CD14-positive monocyte (primary cell): ENCODE results near the gene FREM1. TPM values are rescaled to one million over a fixed set of nuclear protein-coding genes. Genes with fewer than 3 reads are reported as not detected.

Experiments used
- DNase-seq, 3 donors: peaks; one replicate each; pipeline ENCODE4 v3.0.0-alpha.2; 2011 to 2022
- H2AFZ ChIP-seq: 2 replicates; pipeline ENCODE4 v1.6.0; 2012; ENCODE audit warnings: mild to moderate bottlenecking, low read depth, low read length, inconsistent platforms; ENCODE audit not compliant: insufficient read depth, poor library complexity, severe bottlenecking
- H3K27ac ChIP-seq, 2 donors: 1 replicate in 1 of 2; 2 replicates in 1 of 2; pipeline ENCODE4 v1.5.1; 2012 to 2013; ENCODE audit warnings: low read length in 2 of 2, control low read depth in 1 of 2, inconsistent platforms in 1 of 2, low read depth in 1 of 2, mild to moderate bottlenecking in 1 of 2
- H3K27me3 ChIP-seq, 2 donors: one replicate each; pipeline versions ENCODE4 v1.6.0 to v1.6.1; 2011 to 2013; ENCODE audit warnings: low read length in 2 of 2; ENCODE audit not compliant: control insufficient read depth in 2 of 2, insufficient read depth in 2 of 2
- H3K36me3 ChIP-seq, 2 donors: replicated peaks in 1 of 2; 1 replicate in 1 of 2; 2 replicates in 1 of 2; pipeline versions ENCODE4 v1.5.1 to v1.6.1; 2012 to 2013; ENCODE audit warnings: low read length in 2 of 2, control low read depth in 1 of 2, inconsistent platforms in 1 of 2, mild to moderate bottlenecking in 1 of 2; ENCODE audit not compliant: insufficient read depth in 2 of 2, control insufficient read depth in 1 of 2
- H3K4me1 ChIP-seq, 2 donors: 1 replicate in 1 of 2; 2 replicates in 1 of 2; pipeline versions ENCODE4 v1.5.1 to v1.6.1; 2012 to 2013; ENCODE audit warnings: low read length in 2 of 2, control low read depth in 1 of 2, inconsistent platforms in 1 of 2, mild to moderate bottlenecking in 1 of 2, moderate library complexity in 1 of 2; ENCODE audit not compliant: insufficient read depth in 2 of 2, control insufficient read depth in 1 of 2
- H3K4me2 ChIP-seq: replicated peaks from 2 replicates; pipeline ENCODE3; 2012; ENCODE audit warnings: low read length, moderate library complexity, mild to moderate bottlenecking; ENCODE audit not compliant: poor library complexity, severe bottlenecking; ENCODE audit errors: extremely low read depth
- H3K4me3 ChIP-seq, 3 experiments: fragments of 200-600 bp in 1 of 3; sonication (generic) in 1 of 3; replicated peaks in 1 of 3; 1 replicate in 2 of 3; 2 replicates in 1 of 3; pipeline ENCODE4 v1.5.1; 2011 to 2013; ENCODE audit warnings: low read length in 3 of 3, mild to moderate bottlenecking in 3 of 3, control low read depth in 2 of 3, low read depth in 2 of 3, inconsistent platforms in 1 of 3, moderate library complexity in 1 of 3
- H3K79me2 ChIP-seq: 2 replicates; pipeline ENCODE4 v1.6.0; 2012; ENCODE audit warnings: mild to moderate bottlenecking, control low read depth, inconsistent platforms, low read length, moderate library complexity; ENCODE audit not compliant: insufficient read depth
- H3K9ac ChIP-seq: 2 replicates; pipeline ENCODE4 v1.6.0; 2017; ENCODE audit warnings: low read length, mild to moderate bottlenecking; ENCODE audit not compliant: insufficient read depth, poor library complexity, severe bottlenecking
- H3K9me3 ChIP-seq, 2 donors: replicated peaks in 1 of 2; 1 replicate in 1 of 2; 2 replicates in 1 of 2; pipeline versions ENCODE4 v1.5.1 to v1.6.1; 2012 to 2013; ENCODE audit warnings: low read length in 2 of 2, control low read depth in 1 of 2; ENCODE audit not compliant: control insufficient read depth in 1 of 2, insufficient read depth in 1 of 2
- H4K20me1 ChIP-seq: 2 replicates; pipeline ENCODE4 v1.6.0; 2012; ENCODE audit warnings: mild to moderate bottlenecking, low read length, control low read depth, moderate library complexity; ENCODE audit not compliant: insufficient read depth
- H3K27ac Mint-ChIP-seq, 7 donors: one replicate each; pipeline ENCODE4 v1.8.0; 2020; ENCODE audit warnings: mild to moderate bottlenecking in 7 of 7, mixed read lengths in 7 of 7, moderate library complexity in 6 of 7, inconsistent platforms in 2 of 7
- H3K27me3 Mint-ChIP-seq, 3 donors: one replicate each; pipeline ENCODE4 v1.8.0; 2021 to 2022; ENCODE audit warnings: low read depth in 3 of 3, mild to moderate bottlenecking in 3 of 3, mixed read lengths in 3 of 3, moderate library complexity in 3 of 3, inconsistent platforms in 1 of 3
- H3K36me3 Mint-ChIP-seq, 2 donors: one replicate each; pipeline ENCODE4 v1.8.0; 2020; ENCODE audit warnings: mixed read lengths in 2 of 2, inconsistent platforms in 1 of 2, mild to moderate bottlenecking in 1 of 2
- H3K4me1 Mint-ChIP-seq: one replicate; pipeline ENCODE4 v1.8.0; 2020; ENCODE audit warnings: mild to moderate bottlenecking, mixed read lengths
- H3K4me3 Mint-ChIP-seq, 2 donors: one replicate each; pipeline ENCODE4 v1.8.0; 2020; ENCODE audit warnings: mild to moderate bottlenecking in 2 of 2, mixed read lengths in 2 of 2, moderate library complexity in 1 of 2
- H3K9me3 Mint-ChIP-seq, 7 donors: one replicate each; pipeline ENCODE4 v1.8.0; 2020 to 2022; ENCODE audit warnings: mixed read lengths in 7 of 7, mild to moderate bottlenecking in 6 of 7, moderate library complexity in 6 of 7, inconsistent platforms in 2 of 7
- WGBS: methylation state at CpG from one replicate; pipeline ENCODE4 v1.1.5; 2013; ENCODE audit warnings: missing lambda C conversion rate; ENCODE audit not compliant: insufficient coverage; 5-methylcytosine and 5-hydroxymethylcytosine counted together
- intact Hi-C, 2 donors: fragments of 100-400 bp; cut with micrococcal nuclease; formaldehyde crosslinking; loops; one replicate each; pipeline versions ENCODE4 v1.15.0 to v1.15.1; 2023
- polyA plus RNA-seq, 3 donors: library from polyadenylated mRNA; depleted of rRNA in 1 of 3; unstranded in 2 of 3; stranded (reverse) in 1 of 3; fragments of 300-500 nt in 2 of 3; fragments of >200 nt in 1 of 3; fragmentation: Illumina TruSeq in 2 of 3; gene quantifications; 1 replicate in 2 of 3; 2 replicates in 1 of 3; pipeline ENCODE4 v1.2.3, GENCODE V29; 2012 to 2021
- TF ChIP-seq, protein P1 (sequence below): fragments of 200-600 bp; IDR thresholded peaks from one replicate; pipeline ENCODE4 v1.8.0; 2022; ENCODE audit warnings: antibody characterized with exemption, mild to moderate bottlenecking

FREM1 gene
- polyA plus RNA-seq, 3 donors, result not detected

DNA sequence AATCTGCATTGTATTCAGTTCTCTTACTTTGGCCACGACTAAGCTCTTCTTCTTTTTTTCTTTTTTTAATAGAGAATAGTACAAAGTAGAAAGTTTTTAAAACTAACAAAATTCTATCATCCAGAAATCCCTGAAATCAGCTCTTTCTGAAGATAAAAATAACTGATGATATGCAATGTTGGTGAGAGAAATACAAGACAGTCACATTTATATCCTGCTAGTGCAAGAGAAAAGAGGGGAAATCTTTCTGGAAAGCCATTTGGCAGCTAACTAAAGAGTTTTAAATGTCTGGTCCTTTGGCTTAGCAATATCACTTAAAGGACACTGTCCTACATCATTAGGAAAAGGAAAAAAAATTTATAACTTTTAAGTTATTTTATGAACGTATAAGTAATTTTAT is 27.0 kb upstream of the FREM1 start:
- Histone ChIP-seq H2AFZ (no peak overlapping the region), H3K27me3 (no peaks in the 10 kb centered on the region), H3K9me3 (no peaks in the 10 kb centered on the region), H3K36me3 (no peaks in the 10 kb centered on the region), H3K27ac (no peak overlapping the region), H3K79me2 (no peaks in the 10 kb centered on the region), H3K4me1 (no peaks in the 10 kb centered on the region), H3K4me3 (no peak overlapping the region), H3K9ac (no peak overlapping the region), H3K4me2 (no peak overlapping the region), H4K20me1 (no peaks in the 10 kb centered on the region)
- Mint-ChIP-seq H3K9me3 (peaks cover 0 to 3% (median 0%) of the 10 kb centered on the region in 7 donors), H3K4me3 (no peak overlapping the region), H3K4me1 (no peaks in the 10 kb centered on the region), H3K27me3 (peaks cover 0 to 3% (median 3%) of the 10 kb centered on the region in 3 donors), H3K27ac (no peak overlapping the region), H3K36me3 (no peaks in the 10 kb centered on the region)
- DNase-seq, result no peak
- WGBS, result no CpG with 5 or more reads among the region's 2 CpGs
- intact Hi-C loops, result no loop called here
- TF ChIP-seq, protein P1, sequence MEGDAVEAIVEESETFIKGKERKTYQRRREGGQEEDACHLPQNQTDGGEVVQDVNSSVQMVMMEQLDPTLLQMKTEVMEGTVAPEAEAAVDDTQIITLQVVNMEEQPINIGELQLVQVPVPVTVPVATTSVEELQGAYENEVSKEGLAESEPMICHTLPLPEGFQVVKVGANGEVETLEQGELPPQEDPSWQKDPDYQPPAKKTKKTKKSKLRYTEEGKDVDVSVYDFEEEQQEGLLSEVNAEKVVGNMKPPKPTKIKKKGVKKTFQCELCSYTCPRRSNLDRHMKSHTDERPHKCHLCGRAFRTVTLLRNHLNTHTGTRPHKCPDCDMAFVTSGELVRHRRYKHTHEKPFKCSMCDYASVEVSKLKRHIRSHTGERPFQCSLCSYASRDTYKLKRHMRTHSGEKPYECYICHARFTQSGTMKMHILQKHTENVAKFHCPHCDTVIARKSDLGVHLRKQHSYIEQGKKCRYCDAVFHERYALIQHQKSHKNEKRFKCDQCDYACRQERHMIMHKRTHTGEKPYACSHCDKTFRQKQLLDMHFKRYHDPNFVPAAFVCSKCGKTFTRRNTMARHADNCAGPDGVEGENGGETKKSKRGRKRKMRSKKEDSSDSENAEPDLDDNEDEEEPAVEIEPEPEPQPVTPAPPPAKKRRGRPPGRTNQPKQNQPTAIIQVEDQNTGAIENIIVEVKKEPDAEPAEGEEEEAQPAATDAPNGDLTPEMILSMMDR, result no peak

DNA sequence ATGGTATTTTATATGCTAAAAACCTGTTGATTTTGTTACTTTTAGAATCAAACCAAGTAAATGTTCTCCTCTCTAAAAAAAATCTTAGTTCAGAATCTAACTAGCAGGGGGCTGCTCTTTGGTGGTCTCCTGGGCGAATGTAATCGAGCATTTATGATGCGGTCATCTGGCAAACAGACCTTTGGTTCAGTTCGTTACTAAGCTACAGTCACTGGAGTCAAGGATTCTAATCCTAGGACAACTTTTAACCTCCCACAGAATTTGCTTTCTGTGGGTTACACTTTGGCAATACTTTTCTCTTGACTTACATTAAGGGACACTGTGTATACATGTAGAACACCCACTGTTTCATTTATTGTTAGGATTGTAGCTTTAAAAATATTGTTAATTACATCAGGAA is 26.3 kb upstream of the FREM1 start:
- Mint-ChIP-seq H3K36me3 (no peaks in the 10 kb centered on the region), H3K4me1 (no peaks in the 10 kb centered on the region), H3K4me3 (no peak overlapping the region), H3K9me3 (peaks cover 0 to 5% (median under 1%) of the 10 kb centered on the region in 7 donors), H3K27ac (no peak overlapping the region), H3K27me3 (peaks cover 0 to 2% (median 1%) of the 10 kb centered on the region in 3 donors)
- intact Hi-C loops, result no loop called here
- Histone ChIP-seq H3K27me3 (no peaks in the 10 kb centered on the region), H3K79me2 (no peaks in the 10 kb centered on the region), H2AFZ (no peak overlapping the region), H4K20me1 (no peaks in the 10 kb centered on the region), H3K4me2 (no peak overlapping the region), H3K9me3 (peaks cover 0 to 4% of the 10 kb centered on the region in 2 donors), H3K4me1 (no peaks in the 10 kb centered on the region), H3K36me3 (no peaks in the 10 kb centered on the region), H3K9ac (no peak overlapping the region), H3K4me3 (no peak overlapping the region), H3K27ac (no peak overlapping the region)
- TF ChIP-seq, protein P1, result no peak
- WGBS, result 100% methylated on average over 3 of the region's 4 CpGs
- DNase-seq, result no peak
